Measurements from ENCODE around the gene SUSD5.

DNA sequence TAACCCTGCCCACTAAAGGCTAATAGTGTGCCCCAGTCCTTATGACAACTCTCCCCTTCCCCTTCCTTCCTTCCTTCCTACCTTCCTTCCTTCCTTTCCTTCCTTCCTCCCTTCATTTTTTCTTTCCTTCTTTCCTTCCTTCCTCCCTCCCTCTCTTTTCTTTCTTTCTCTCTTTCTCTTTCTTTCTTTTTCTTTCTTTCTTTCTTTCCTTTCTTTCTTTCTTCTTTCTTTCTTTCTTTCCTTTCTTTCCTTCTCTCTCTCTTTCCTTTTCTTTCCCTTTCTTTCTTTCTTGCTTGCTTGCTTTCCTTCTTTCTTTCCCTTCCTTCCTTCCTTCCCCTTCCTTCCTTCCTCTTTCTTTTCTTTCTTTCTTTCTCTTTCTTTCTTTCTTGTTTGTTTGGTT, 28.2 kb upstream of the SUSD5 start:
- TF ChIP-seq, protein P1, sequence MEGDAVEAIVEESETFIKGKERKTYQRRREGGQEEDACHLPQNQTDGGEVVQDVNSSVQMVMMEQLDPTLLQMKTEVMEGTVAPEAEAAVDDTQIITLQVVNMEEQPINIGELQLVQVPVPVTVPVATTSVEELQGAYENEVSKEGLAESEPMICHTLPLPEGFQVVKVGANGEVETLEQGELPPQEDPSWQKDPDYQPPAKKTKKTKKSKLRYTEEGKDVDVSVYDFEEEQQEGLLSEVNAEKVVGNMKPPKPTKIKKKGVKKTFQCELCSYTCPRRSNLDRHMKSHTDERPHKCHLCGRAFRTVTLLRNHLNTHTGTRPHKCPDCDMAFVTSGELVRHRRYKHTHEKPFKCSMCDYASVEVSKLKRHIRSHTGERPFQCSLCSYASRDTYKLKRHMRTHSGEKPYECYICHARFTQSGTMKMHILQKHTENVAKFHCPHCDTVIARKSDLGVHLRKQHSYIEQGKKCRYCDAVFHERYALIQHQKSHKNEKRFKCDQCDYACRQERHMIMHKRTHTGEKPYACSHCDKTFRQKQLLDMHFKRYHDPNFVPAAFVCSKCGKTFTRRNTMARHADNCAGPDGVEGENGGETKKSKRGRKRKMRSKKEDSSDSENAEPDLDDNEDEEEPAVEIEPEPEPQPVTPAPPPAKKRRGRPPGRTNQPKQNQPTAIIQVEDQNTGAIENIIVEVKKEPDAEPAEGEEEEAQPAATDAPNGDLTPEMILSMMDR (IDR thresholded peaks at IDR 0.05 in 8 of 11, conservative IDR thresholded peaks at IDR 0.05 in 3 of 11), result no peak
- TF ChIP-seq POLR2AphosphoS5 (IDR thresholded peaks at IDR 0.05) (no peak), POLR2A (IDR thresholded peaks at IDR 0.05) (no peak)
